Measurements from ENCODE around the gene LPAR5.

The LPAR5 gene

DNA sequence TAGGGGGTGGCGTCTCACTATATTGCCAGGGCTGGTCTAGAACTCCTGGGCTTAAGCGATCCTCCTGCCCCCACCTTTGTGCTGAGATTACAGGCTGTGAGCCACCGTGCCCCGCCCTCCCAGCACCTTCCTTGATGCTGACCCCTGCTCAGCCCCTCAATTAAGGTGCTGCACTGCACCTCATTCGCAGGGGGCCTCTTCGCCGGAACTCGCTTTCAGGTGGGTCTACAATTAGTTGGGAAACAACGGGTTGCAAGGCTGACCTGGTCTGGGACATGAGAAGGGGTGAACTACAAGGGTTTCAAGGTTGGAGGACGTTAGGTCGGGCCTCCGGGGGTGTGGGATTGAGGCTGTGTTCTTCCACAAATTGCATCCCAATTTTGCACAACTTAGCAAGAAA is 66.4 kb downstream of the LPAR5 start:
- no peak for TF ChIP-seq CTCF (IDR thresholded peaks at IDR 0.05; ENCODE audit: low read depth, low read length)
- no peak for DNase-seq (ENCODE audit: extremely low read depth, low read depth)
